HepG2 (cell line): ENCODE measurements around the gene KCTD18. TPM values are rescaled to one million over a fixed set of nuclear protein-coding genes. Genes with fewer than 3 reads are reported as not detected.
A peak's percentile ranks its signal among the peaks of the same experiment; 100 is the strongest.

Experiments
- AKAP8 ChIP-seq: sonication (generic); formaldehyde crosslinking; IDR thresholded peaks from 2 replicates; pipeline ENCODE4 v1.5.1; 2020; ENCODE audit warnings: mild to moderate bottlenecking, missing genetic modification reagents
- ARHGAP35 ChIP-seq: sonication (generic); formaldehyde crosslinking; IDR thresholded peaks from 2 replicates; pipeline ENCODE4 v1.9.0; 2022; ENCODE audit warnings: mild to moderate bottlenecking, inconsistent platforms, moderate library complexity, missing genetic modification reagents, borderline replicate concordance
- CCDC6 ChIP-seq: sonication (generic); formaldehyde crosslinking; IDR thresholded peaks from 2 replicates; pipeline ENCODE4 v1.8.1; 2022; ENCODE audit warnings: mild to moderate bottlenecking, missing genetic modification reagents, moderate library complexity
- DMAP1 ChIP-seq: IDR thresholded peaks from 2 replicates; pipeline ENCODE4 v1.6.1; 2016
- FOXM1 ChIP-seq: sonication (generic); formaldehyde crosslinking; IDR thresholded peaks from 2 replicates; pipeline ENCODE4 v1.5.0; 2020; ENCODE audit warnings: missing genetic modification reagents
- GRHL1 ChIP-seq: sonication (generic); formaldehyde crosslinking; conservative IDR thresholded peaks from 2 replicates; pipeline ENCODE4 v1.8.0; 2022; ENCODE audit warnings: missing genetic modification reagents
- HNF4G ChIP-seq, 2 experiments: sonication (generic) in 1 of 2; formaldehyde crosslinking in 1 of 2; IDR thresholded peaks; 2 replicates each; pipeline versions ENCODE4 v1.4.0 to v1.6.1; 2011 to 2020; ENCODE audit warnings: borderline replicate concordance in 2 of 2, low read depth in 2 of 2, mild to moderate bottlenecking in 2 of 2, low read length in 1 of 2, missing genetic modification reagents in 1 of 2, moderate library complexity in 1 of 2
- IRF1 ChIP-seq: sonication (generic); formaldehyde crosslinking; IDR thresholded peaks from 2 replicates; pipeline ENCODE4 v1.4.0; 2020; ENCODE audit warnings: low read depth, mild to moderate bottlenecking, missing genetic modification reagents
- MIER2 ChIP-seq: IDR thresholded peaks from 2 replicates; pipeline ENCODE4 v1.6.1; 2016; ENCODE audit warnings: missing biosample characterization, missing genetic modification reagents
- NCOA1 ChIP-seq: sonication (generic); formaldehyde crosslinking; IDR thresholded peaks from 2 replicates; pipeline ENCODE4 v1.9.0; 2021; ENCODE audit warnings: missing genetic modification reagents
- RXRA ChIP-seq: sonication (generic); formaldehyde crosslinking; IDR thresholded peaks from 2 replicates; pipeline ENCODE4 v1.5.1; 2020; ENCODE audit warnings: missing genetic modification reagents
- SOX13 ChIP-seq, 3 experiments: fragments of 450-650 bp in 1 of 3; sonication (generic) in 1 of 3; formaldehyde crosslinking in 1 of 3; IDR thresholded peaks in 2 of 3; conservative IDR thresholded peaks in 1 of 3; 2 replicates each; pipeline versions ENCODE4 v1.5.0 to v1.6.1; 2016 to 2020; ENCODE audit warnings: antibody characterized with exemption in 1 of 3, mild to moderate bottlenecking in 1 of 3, missing compliant biosample characterization in 1 of 3, missing genetic modification reagents in 1 of 3, moderate library complexity in 1 of 3
- TEAD3 ChIP-seq: optimal IDR thresholded peaks from 2 replicates; pipeline ENCODE3; 2016; ENCODE audit warnings: borderline replicate concordance
- ZBTB20 ChIP-seq: sonication (generic); formaldehyde crosslinking; IDR thresholded peaks from 2 replicates; pipeline ENCODE4 v1.8.1; 2023; ENCODE audit warnings: missing genetic modification reagents, low read depth, mild to moderate bottlenecking, borderline replicate concordance
- ZGPAT ChIP-seq: IDR thresholded peaks from 2 replicates; pipeline ENCODE4 v1.6.1; 2016; ENCODE audit warnings: mild to moderate bottlenecking
- ZNF18 ChIP-seq: sonication (generic); formaldehyde crosslinking; IDR thresholded peaks from 2 replicates; pipeline ENCODE4 v1.8.0; 2022; ENCODE audit warnings: mild to moderate bottlenecking, missing genetic modification reagents; ENCODE audit not compliant: insufficient replicate concordance
- ZNF382 ChIP-seq: sonication (generic); formaldehyde crosslinking; IDR thresholded peaks from 2 replicates; pipeline ENCODE4 v1.5.0; 2020; ENCODE audit warnings: missing genetic modification reagents, mild to moderate bottlenecking, borderline replicate concordance
- ZNF460 ChIP-seq: sonication (generic); formaldehyde crosslinking; IDR thresholded peaks from 2 replicates; pipeline ENCODE4 v1.5.1; 2020; ENCODE audit warnings: missing genetic modification reagents, mild to moderate bottlenecking, borderline replicate concordance
- ZNF691 ChIP-seq: sonication (generic); formaldehyde crosslinking; IDR thresholded peaks from 2 replicates; pipeline ENCODE4 v1.4.0; 2020; ENCODE audit warnings: missing genetic modification reagents, low read depth, mild to moderate bottlenecking, borderline replicate concordance
- ZNF749 ChIP-seq: sonication (generic); formaldehyde crosslinking; IDR thresholded peaks from 2 replicates; pipeline ENCODE4 v1.8.0; 2022; ENCODE audit warnings: mild to moderate bottlenecking, missing genetic modification reagents, moderate library complexity, borderline replicate concordance
- ZSCAN22 ChIP-seq: sonication (generic); formaldehyde crosslinking; IDR thresholded peaks from 2 replicates; pipeline ENCODE4 v1.4.0; 2020; ENCODE audit warnings: mild to moderate bottlenecking, missing genetic modification reagents
- polyA plus RNA-seq, 8 experiments: library from polyadenylated mRNA; depleted of rRNA in 3 of 8; stranded (reverse) in 7 of 8; unstranded in 1 of 8; fragments of >200 nt; fragmentation: Illumina TruSeq in 4 of 8; extraction: Trizol in 4 of 8; gene quantifications; 2 replicates each; pipeline versions ENCODE4 v1.2.1 to v1.2.3, GENCODE V29; 2011 to 2016; ENCODE audit warnings: low read depth in 4 of 8, missing spikeins in 1 of 8, mixed read lengths in 1 of 8; ENCODE audit not compliant: insufficient read depth in 1 of 8
- total RNA-seq, 5 experiments: library from RNA; depleted of rRNA; stranded (reverse); fragments of >200 nt; fragmentation: Illumina TruSeq; extraction: Trizol; gene quantifications; 2 replicates each; pipeline ENCODE4 v1.2.3, GENCODE V29; 2016; ENCODE audit warnings: low read depth in 1 of 5

The KCTD18 gene
- total and polyA plus RNA-seq, 2 of the 13 experiments (the other 11 are each of a cell fraction or from before 2014, with no cell fraction given): 2.2 to 7.1 TPM

- 0 out of 2 replicates have a peak, but pooled peaks have one; percentile 22 for TF ChIP-seq SOX13 (IDR thresholded peaks at IDR 0.05)
- TF ChIP-seq SOX13 (CRISPR knock-in tag; conservative IDR thresholded peaks at IDR 0.05 in 1 of 2, IDR thresholded peaks at IDR 0.05 in 1 of 2): peak in 1 of 2 experiments; percentile 57; a peak in 2 of 4 replicates
- no peak for TF ChIP-seq NCOA1
- TF ChIP-seq ZNF382: no peak
- peak; percentile 96 for TF ChIP-seq DMAP1 (CRISPR knock-in tag)
- TF ChIP-seq MIER2 (CRISPR knock-in tag): peak; percentile 80
- TF ChIP-seq RXRA: peak; percentile 86
- no peak for TF ChIP-seq ZNF18
- TF ChIP-seq AKAP8 (CRISPR knock-in tag): peak; percentile 32; the same call in 1 of the 2 replicates
- peak; percentile 76 for TF ChIP-seq TEAD3 (CRISPR knock-in tag)
- TF ChIP-seq ZNF749 (CRISPR knock-in tag): no peak; the same call in 1 of the 2 replicates
- TF ChIP-seq ZNF460 (CRISPR knock-in tag): no peak
- no peak for TF ChIP-seq IRF1
- TF ChIP-seq CCDC6 (CRISPR knock-in tag): peak; percentile 95
- TF ChIP-seq ARHGAP35 (CRISPR knock-in tag): peak; percentile 85; the same call in 1 of the 2 replicates
- TF ChIP-seq HNF4G (IDR thresholded peaks at IDR 0.05; ENCODE audit: borderline replicate concordance, low read depth, low read length): no peak
- no peak for TF ChIP-seq HNF4G (CRISPR knock-in tag; IDR thresholded peaks at IDR 0.05; ENCODE audit: borderline replicate concordance, low read depth)
- TF ChIP-seq GRHL1 (CRISPR knock-in tag): no peak
- 0 out of 2 replicates have a peak, but pooled peaks have one; percentile 48 for TF ChIP-seq ZSCAN22
- peak; percentile 90 for TF ChIP-seq ZGPAT (CRISPR knock-in tag)
- peak; percentile 76; the same call in 1 of the 2 replicates for TF ChIP-seq ZBTB20
- peak; percentile 90; the same call in 1 of the 2 replicates for TF ChIP-seq FOXM1 (CRISPR knock-in tag)
- TF ChIP-seq ZNF691 (CRISPR knock-in tag): peak; percentile 65
Observed at GRCh38 chr2:200525882-200526651, 16.2 kb upstream of the KCTD18 start, which contains the start of gene SGO2 (continued).
